ENCODE data around the gene LRMDA.

DNA sequence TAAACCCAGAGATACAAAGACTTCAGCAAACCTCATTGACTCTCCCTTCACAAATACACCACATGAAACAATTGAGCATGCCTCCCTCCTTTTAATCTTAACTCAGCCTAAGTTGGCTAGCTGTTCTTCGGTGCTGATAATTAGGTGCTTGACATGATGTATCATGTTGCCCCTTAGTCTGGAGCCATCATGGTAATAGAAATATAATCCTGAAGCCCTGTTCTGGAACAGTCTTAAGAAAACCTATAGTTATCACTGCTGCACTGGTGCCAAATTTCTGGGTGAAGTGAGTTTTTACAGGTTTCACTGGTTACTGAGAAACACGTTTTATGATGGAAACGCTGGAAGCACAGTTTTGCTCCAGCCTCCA, 306.1 kb downstream of the LRMDA start:
- TF ChIP-seq, protein P1, sequence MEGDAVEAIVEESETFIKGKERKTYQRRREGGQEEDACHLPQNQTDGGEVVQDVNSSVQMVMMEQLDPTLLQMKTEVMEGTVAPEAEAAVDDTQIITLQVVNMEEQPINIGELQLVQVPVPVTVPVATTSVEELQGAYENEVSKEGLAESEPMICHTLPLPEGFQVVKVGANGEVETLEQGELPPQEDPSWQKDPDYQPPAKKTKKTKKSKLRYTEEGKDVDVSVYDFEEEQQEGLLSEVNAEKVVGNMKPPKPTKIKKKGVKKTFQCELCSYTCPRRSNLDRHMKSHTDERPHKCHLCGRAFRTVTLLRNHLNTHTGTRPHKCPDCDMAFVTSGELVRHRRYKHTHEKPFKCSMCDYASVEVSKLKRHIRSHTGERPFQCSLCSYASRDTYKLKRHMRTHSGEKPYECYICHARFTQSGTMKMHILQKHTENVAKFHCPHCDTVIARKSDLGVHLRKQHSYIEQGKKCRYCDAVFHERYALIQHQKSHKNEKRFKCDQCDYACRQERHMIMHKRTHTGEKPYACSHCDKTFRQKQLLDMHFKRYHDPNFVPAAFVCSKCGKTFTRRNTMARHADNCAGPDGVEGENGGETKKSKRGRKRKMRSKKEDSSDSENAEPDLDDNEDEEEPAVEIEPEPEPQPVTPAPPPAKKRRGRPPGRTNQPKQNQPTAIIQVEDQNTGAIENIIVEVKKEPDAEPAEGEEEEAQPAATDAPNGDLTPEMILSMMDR (conservative IDR thresholded peaks at IDR 0.05; ENCODE audit: low read length), result no peak
- no peak for TF ChIP-seq EZH2phosphoT487 (IDR thresholded peaks at IDR 0.05; ENCODE audit: borderline replicate concordance, low read depth, low read length)

Measured in OCI-LY7 (cell line).